ENCODE results near the gene SPDYA. TPM values are rescaled to one million over a fixed set of nuclear protein-coding genes. Genes with fewer than 3 reads are reported as not detected.

The SPDYA gene
- total and polyA plus RNA-seq, 2 of the 13 experiments (the other 11 are each of a cell fraction or from before 2014, with no cell fraction given): 0.32 to 0.75 TPM

- TF ChIP-seq YEATS2 (CRISPR knock-in tag; IDR thresholded peaks at IDR 0.05; ENCODE audit: borderline replicate concordance) (peak; percentile 99), SIX1 (CRISPR knock-in tag; IDR thresholded peaks at IDR 0.05; ENCODE audit: borderline replicate concordance) (peak; percentile 45; the same call in 1 of the 2 replicates), TEAD2 (CRISPR knock-in tag; IDR thresholded peaks at IDR 0.05) (no peak; the same call in 1 of the 2 replicates), GLI4 (CRISPR knock-in tag; IDR thresholded peaks at IDR 0.05; ENCODE audit: borderline replicate concordance) (0 out of 2 replicates have a peak, but pooled peaks have one; percentile 74), ZSCAN21 (CRISPR knock-in tag; IDR thresholded peaks at IDR 0.05; ENCODE audit: borderline replicate concordance) (peak; percentile 98), KAT7 (CRISPR knock-in tag; IDR thresholded peaks at IDR 0.05; ENCODE audit: borderline replicate concordance) (peak; percentile 99), ZNF225 (CRISPR knock-in tag; IDR thresholded peaks at IDR 0.05) (peak; percentile 95), MXD1 (CRISPR knock-in tag; IDR thresholded peaks at IDR 0.05) (peak; percentile 98), ZNF558 (CRISPR knock-in tag; IDR thresholded peaks at IDR 0.05; ENCODE audit: borderline replicate concordance) (no peak; the same call in 1 of the 2 replicates), SETDB1 (CRISPR knock-in tag; IDR thresholded peaks at IDR 0.05; ENCODE audit: borderline replicate concordance) (no peak), MZF1 (CRISPR knock-in tag; IDR thresholded peaks at IDR 0.05; ENCODE audit: borderline replicate concordance) (no peak), NR2C2 (CRISPR knock-in tag; IDR thresholded peaks at IDR 0.05; ENCODE audit: borderline replicate concordance) (peak; percentile 92)
- TF ChIP-seq, protein P1, sequence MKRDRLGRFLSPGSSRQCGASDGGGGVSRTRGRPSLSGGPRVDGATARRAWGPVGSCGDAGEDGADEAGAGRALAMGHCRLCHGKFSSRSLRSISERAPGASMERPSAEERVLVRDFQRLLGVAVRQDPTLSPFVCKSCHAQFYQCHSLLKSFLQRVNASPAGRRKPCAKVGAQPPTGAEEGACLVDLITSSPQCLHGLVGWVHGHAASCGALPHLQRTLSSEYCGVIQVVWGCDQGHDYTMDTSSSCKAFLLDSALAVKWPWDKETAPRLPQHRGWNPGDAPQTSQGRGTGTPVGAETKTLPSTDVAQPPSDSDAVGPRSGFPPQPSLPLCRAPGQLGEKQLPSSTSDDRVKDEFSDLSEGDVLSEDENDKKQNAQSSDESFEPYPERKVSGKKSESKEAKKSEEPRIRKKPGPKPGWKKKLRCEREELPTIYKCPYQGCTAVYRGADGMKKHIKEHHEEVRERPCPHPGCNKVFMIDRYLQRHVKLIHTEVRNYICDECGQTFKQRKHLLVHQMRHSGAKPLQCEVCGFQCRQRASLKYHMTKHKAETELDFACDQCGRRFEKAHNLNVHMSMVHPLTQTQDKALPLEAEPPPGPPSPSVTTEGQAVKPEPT (CRISPR knock-in tag; IDR thresholded peaks at IDR 0.05; ENCODE audit: low read depth): peak; percentile 89
- TF ChIP-seq, protein P2, sequence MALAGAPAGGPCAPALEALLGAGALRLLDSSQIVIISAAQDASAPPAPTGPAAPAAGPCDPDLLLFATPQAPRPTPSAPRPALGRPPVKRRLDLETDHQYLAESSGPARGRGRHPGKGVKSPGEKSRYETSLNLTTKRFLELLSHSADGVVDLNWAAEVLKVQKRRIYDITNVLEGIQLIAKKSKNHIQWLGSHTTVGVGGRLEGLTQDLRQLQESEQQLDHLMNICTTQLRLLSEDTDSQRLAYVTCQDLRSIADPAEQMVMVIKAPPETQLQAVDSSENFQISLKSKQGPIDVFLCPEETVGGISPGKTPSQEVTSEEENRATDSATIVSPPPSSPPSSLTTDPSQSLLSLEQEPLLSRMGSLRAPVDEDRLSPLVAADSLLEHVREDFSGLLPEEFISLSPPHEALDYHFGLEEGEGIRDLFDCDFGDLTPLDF (CRISPR knock-in tag; IDR thresholded peaks at IDR 0.05): peak; percentile 90
- TF ChIP-seq, protein P3, sequence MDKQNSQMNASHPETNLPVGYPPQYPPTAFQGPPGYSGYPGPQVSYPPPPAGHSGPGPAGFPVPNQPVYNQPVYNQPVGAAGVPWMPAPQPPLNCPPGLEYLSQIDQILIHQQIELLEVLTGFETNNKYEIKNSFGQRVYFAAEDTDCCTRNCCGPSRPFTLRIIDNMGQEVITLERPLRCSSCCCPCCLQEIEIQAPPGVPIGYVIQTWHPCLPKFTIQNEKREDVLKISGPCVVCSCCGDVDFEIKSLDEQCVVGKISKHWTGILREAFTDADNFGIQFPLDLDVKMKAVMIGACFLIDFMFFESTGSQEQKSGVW (CRISPR knock-in tag; IDR thresholded peaks at IDR 0.05; ENCODE audit: borderline replicate concordance): no peak
- TF ChIP-seq, protein P4, sequence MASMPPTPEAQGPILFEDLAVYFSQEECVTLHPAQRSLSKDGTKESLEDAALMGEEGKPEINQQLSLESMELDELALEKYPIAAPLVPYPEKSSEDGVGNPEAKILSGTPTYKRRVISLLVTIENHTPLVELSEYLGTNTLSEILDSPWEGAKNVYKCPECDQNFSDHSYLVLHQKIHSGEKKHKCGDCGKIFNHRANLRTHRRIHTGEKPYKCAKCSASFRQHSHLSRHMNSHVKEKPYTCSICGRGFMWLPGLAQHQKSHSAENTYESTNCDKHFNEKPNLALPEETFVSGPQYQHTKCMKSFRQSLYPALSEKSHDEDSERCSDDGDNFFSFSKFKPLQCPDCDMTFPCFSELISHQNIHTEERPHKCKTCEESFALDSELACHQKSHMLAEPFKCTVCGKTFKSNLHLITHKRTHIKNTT (CRISPR knock-in tag; IDR thresholded peaks at IDR 0.05): no peak
- TF ChIP-seq, protein P5, sequence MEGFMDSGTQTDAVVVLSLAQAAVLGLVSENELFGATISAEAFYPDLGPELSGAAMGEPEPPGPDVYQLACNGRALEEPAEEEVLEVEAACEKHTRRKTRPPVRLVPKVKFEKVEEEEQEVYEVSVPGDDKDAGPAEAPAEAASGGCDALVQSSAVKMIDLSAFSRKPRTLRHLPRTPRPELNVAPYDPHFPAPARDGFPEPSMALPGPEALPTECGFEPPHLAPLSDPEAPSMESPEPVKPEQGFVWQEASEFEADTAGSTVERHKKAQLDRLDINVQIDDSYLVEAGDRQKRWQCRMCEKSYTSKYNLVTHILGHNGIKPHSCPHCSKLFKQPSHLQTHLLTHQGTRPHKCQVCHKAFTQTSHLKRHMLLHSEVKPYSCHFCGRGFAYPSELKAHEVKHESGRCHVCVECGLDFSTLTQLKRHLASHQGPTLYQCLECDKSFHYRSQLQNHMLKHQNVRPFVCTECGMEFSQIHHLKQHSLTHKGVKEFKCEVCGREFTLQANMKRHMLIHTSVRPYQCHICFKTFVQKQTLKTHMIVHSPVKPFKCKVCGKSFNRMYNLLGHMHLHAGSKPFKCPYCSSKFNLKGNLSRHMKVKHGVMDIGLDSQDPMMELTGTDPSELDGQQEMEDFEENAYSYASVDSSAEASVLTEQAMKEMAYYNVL (CRISPR knock-in tag; IDR thresholded peaks at IDR 0.05; ENCODE audit: borderline replicate concordance): peak; percentile 75; the same call in 1 of the 2 replicates
- TF ChIP-seq, protein P6, sequence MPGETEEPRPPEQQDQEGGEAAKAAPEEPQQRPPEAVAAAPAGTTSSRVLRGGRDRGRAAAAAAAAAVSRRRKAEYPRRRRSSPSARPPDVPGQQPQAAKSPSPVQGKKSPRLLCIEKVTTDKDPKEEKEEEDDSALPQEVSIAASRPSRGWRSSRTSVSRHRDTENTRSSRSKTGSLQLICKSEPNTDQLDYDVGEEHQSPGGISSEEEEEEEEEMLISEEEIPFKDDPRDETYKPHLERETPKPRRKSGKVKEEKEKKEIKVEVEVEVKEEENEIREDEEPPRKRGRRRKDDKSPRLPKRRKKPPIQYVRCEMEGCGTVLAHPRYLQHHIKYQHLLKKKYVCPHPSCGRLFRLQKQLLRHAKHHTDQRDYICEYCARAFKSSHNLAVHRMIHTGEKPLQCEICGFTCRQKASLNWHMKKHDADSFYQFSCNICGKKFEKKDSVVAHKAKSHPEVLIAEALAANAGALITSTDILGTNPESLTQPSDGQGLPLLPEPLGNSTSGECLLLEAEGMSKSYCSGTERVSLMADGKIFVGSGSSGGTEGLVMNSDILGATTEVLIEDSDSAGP (CRISPR knock-in tag; IDR thresholded peaks at IDR 0.05; ENCODE audit: borderline replicate concordance): peak; percentile 98
Measured at GRCh38 chr2:28870146-28870891, 59.7 kb downstream of the SPDYA start, which contains the start of gene TRMT61B (continued).

Measured in HepG2 (cell line).